Dermis blood vessel endothelial cell (primary cell): ENCODE results near the gene SORBS1. TPM values are rescaled to one million over a fixed set of nuclear protein-coding genes. Genes with fewer than 3 reads are reported as not detected.

Source experiments
- DNase-seq: peaks from one replicate; pipeline ENCODE4 v3.0.0; 2010
- total RNA-seq: library from RNA; depleted of rRNA; stranded (reverse); fragments of >200 nt; gene quantifications from 2 replicates; pipeline ENCODE4 v1.2.3, GENCODE V29; 2014

SORBS1 gene
- total RNA-seq, 1 donor from 2014 or later = 0.68 TPM

DNA sequence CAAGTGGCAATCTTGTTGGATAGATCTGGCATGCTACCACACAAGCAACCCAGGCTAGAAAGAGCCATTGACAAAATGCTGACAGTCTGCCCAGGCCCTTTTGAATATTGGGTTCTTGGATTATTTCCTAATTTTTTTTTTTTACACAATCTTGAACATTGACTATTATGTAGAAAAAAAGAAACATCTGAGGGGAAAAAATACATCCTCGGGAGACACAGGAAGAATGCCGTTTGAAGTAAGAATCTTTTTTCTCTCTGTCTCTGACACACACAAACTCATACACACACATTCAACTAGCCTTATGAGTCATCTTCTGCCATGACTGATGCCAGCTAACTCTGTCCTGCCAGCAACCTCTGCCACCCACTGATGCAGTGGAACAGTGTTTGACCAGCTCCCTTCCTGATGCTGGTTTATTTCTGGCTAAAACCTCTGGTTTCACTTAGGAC is 47.2 kb downstream of the SORBS1 start:
- DNase-seq = peak; percentile 71

DNA sequence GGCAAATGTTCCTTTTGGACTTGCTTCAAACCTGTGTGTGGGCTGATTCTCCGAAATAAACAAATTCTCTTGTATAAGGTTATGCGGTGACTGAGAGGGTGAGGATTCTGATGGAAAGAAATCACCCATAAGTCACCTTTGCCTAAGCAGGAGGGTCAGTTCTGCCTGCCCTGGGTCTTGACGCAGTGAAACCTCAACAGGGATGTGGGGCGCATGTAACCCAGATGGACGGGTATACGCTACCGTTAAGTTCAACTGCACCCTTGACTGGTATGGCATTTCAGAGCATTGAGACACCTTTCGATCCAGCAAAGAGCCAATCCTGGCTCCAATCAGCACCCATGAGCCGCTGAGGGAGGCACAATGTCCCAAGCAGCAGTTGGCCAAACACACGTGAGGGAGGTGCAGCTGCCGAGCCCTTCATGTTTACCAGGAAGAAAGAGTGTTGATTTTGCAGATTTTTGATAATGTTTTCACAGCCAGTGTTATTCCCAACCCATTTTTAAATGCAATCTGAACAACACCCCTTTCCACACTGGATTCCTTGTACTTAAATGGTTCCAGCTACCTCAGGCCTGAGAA is 48.1 kb downstream of the SORBS1 start:
- DNase-seq = no peak

DNA sequence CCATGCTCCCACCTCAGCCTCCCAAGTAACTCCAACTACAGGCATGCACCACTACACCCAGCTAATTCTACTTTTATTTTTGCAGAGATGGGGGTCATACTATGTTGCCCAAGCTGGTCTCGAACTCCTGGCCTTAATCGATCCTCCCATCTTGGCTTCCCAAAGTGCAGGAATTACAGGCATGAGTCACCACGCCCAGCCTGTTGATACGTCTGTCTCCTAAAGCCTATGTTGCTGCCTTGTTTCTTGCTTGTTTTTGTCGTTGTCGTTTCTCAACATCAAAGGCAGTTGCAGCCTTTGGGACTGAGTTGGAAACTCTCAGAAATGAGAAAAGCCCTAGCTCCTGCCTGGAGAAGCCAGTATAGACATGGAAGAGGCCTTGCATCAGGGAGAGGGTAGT is 49.9 kb downstream of the SORBS1 start:
- DNase-seq = no peak

DNA sequence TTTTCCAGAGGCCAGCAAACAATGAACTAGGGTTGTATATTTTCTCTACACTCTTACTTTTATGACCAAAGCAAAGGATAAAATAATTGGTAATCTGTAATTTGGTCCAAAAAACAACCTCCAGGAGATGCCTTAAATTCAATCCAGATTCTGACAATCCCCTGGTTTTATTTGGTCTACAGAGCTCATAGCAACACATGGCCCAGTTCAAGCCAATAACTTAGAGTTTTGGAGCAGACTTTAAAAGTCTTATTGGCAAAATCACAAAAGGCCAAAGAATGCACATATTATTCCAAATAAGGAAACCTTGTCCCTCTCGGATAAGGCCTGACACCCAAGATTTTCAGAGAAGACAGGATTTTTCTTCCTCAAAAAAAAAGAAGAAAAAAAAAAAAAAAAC is 51.9 kb downstream of the SORBS1 start:
- no peak for DNase-seq

DNA sequence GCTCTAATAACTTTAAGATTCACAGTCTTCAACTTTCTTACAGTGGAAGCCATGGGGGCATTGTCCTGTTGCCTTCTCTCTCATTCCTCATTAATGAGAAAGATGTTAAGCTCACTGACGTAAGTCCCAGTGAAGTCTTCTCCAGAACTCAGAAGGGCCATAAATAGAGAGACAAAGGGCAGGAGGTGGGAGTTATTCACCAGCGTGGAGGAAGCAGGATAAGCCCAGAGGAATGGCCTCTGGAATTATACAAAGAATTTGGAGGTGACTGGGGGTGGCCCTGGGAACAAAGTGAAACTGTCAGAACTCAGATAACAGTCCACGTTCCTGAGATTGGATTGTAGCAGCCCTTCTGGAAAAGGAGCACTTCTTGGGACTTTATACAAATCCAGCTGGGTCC is 52.4 kb downstream of the SORBS1 start:
- peak; percentile 76 for DNase-seq

DNA sequence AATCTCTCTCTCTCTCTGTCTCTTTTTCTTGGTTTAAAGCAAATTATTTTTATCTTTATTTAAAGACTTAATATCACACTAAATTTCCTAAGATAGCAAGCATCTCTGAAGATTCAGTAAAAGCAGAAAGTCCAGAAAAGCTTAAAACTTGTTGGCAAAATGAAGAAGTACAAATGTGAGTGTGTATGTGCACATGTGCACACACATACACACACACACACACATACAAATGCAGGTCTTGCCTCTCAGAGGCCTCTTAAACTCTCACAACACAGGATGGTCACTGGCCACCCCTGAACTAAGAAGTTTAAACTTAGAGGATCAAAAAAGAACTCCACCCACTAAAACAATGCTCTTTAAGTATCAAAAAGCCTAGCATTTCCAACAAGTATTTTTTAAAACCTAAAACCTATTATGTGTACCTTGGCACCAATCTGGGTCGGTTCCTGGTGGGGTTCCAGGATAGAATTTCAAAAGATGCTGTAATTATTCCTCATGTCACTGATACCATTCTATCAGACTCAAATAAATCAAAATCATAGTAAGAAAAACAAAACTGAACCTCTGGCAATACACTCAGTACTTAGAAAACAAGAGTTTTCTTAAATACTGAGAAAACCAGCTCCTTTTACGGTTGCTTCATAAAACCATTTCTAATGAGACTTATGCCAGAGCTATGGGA is 55.0 kb downstream of the SORBS1 start:
- DNase-seq = no peak

DNA sequence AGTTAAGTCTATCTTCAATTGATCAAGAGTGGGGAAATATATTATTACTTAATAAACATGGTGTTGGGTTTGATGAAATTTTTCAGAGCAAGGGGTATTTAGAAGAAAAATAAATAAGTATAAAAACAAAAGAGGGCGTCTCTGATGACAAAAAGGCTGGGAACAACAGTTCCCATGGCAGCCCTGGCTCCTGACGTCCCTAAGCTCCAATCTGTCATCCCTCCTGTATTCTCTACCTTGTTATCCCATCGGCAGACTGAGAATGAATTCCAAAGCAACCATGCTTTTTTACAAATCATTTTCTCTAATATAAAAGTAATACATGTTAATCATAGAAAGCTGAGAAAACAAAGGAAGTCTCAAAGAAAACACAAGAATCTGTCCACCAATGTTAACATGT is 55.5 kb downstream of the SORBS1 start:
- no peak for DNase-seq

DNA sequence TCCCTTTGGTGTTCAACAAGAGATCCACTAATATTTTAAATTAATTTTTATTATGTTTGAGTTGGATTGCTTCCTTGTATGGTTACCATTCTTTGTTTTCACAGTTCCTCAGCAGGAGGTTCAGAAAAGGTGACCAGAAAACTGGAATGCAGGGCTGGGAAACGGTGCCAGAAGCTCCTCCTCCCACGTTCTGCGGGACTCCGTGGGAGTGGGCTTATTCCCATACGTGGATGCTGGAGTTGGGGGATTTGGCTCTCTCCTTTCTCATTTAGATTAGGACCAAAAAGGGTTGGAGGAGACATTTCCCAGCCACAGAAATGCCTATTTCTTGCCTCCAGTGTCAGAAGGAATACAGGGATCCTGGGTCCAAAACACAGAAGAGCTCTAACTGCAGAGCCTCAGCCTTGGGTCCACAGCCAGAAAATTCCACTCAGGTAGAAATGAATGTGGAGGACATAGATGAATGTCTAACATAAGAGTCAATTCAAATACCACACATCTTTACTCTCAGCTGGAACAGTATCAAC is 56.0 kb downstream of the SORBS1 start:
- DNase-seq = no peak

DNA sequence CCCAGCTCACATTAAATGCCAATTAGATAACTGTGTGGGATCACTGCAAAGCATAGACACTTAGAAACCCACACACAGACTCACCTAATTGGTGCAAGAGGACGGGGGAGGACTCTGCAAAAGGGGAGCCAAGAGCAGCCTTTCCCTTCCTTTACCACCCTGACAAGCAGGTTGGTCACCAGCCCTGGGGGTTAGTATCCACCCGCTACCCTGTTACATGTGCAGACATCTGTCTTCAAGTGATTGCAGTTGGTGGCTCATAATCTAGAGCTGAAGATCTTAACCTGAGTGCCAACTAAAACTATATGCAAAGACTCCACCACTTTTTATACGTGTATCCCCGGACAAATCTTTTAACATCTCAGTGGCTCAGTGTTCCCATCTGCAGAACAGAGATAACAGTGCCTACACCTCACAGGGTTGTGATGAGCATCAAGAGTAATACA is 56.9 kb downstream of the SORBS1 start:
- DNase-seq = no peak

DNA sequence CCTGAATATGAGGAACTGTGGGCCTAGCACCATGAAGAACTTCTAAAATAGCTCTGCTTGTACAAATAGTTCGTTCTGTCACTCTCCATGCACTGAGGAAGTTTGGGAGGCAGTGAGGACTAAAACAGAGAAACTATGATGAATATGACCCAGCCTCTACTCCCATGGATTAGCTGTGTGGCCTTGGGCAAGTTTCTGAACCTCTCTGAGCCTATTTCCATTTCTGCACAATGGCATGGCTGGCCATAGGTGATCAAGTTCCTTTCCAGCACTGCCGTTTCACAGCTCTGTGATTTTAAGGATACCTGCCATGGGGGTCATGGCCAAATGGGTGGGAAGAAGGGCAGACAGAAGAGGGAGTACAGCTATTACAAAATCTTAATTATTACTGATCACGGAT is 57.6 kb downstream of the SORBS1 start:
- no peak for DNase-seq

DNA sequence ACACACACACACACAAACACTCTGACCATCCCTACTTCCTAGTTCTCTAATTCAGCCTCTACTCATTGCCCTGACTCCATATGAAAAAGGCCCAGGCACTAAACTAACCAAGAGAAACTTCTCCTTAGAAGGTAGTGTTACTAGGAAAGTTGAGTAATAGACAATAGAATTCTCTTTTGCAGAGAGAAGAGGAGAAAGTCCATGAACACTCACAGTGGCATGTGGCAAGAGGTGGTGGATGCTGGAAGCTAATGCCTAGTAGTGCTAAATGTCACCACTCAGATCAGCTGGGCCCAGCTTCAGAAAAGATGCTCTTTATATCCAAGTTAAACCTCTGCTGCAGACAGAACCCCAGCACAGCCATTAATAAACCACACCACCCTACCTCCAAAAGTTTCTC is 58.2 kb downstream of the SORBS1 start:
- DNase-seq = no peak

DNA sequence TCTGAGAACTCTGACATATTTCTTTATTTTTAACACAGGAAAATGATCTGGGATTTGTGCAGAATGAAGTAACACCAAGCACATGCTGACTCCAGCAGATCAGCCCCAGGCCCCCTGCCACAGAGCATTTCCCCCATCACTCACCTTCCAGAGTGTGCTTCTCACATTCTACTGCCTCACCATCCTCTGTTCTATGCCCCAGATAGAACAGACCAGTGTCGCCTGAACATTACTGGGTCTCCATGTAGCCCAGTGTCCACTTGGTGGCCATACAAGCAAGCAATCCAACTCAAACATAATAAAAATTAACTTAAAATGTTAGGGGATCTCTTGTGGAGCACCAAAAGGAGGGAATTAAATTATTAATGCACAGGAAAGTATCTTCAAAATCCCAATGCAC is 58.8 kb downstream of the SORBS1 start:
- no peak for DNase-seq

DNA sequence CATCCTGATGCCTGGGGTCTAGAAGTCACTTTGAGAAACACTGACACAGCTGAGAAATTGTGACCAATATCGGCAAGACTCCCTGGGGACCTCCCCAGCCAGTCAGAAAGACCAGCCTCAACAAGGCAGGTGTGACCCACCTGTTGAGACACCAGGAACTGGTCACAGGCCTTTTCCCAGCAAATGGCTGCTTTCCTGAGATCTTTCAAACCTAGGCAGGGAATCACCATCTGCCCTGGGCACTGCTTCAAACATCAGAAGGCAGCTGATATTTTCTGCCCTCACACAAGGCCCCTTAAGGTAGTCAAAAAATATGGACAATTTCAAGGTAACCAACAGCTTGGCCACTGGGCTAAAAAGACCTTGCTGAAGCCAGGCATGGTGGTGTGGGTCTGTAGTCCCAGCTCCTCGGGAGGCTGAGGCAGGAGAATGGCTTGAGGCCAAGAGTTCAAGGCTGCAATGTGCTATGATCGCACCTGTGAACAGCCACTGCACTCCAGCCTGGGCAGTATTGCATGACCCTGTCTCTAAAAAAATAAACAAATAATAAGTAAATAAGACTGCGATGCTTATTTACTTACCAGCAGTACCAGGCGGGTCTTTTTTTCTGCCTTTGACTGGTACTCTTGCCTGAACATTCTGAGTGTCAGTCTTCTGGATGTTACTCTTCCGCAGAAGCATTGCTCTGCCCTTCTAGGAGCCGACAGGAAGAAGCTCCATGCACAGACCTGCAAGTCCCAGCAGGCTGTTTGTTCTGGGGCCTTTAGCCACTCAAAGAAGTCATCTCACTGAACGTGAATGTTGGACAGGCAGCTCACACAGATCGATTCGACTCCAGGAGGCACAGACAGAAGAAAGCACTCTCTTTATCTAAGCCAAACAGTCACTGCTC is 59.7 kb downstream of the SORBS1 start:
- DNase-seq = no peak

DNA sequence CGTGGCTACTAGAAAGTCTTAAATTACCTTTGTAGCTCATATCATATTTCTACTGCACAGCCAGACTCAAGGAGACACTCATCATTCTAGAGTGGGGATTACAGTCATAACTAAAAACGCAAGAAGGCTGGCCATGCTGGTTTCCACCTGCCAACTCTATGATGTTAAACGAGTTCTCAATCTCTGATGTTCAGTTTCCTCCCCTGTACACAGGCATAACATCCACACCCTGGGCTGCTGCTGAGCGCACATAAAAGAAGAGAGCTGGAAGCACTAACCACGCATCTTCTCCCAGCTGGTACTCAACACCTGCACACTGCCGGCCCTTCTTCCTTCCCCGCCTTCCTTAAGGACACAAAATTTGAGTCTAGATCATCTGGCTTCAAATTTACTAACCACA is 60.5 kb downstream of the SORBS1 start:
- no peak for DNase-seq

DNA sequence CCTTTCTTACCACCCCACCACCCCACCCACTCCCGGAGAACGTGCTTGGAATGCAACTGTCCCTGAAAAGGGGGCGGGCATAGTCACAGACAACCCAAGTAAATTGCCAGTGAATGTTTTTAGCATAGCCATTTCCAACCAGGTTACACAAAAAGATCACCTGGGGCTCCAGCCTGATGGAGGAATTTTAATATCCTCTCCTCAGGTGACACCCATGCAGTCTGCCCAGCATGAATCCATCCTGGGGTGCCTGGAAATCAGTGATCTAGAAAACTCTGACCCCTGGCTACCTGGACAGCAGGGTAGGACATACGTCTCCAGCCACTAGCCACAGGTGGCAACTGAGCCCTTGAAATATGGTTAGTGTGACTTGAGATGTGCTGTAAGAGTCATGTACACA is 61.1 kb downstream of the SORBS1 start:
- DNase-seq = no peak

DNA sequence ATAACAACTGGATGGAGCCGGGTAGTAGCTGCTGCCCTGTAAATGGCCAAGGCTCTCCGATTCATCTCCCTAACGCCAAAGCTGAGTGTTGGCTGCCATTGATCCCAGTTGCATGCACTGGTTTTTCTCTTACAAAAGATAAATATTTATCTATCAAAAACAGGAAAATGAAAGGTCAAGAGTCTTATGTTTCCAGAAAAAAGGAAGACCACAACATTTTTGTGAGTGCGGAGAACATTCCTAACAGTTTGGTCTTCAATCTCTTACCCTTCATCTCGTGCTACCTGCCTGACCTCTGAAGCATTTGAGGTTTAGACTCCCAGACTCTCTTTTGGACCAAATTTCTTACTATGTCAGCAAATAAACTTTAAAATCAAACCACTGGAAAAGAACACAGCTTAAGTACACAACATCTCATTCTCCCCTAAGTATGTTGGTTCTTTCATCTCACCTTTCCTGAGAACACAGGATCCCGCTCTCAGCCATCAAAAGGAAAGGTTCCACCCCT is 61.6 kb downstream of the SORBS1 start:
- DNase-seq = peak; percentile 34

DNA sequence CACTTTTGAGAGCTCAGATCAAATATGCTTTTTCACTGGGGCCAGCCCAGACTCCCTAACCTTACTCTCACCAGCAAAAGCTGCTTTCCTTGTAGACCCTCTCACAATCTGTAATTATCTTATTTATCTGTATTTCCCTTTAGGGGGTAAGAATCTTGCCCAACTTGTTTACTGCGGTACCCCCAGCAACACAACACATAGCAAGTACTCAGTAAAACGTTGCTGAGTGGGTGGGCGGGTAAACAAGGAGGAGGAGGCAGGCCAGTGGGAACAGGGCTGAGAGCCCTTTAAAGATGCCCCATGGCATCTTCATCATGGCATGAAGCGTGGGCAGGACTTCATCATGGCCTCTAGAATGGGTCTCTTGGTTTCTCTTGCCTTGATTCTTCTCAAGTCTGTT is 64.2 kb downstream of the SORBS1 start:
- no peak for DNase-seq

DNA sequence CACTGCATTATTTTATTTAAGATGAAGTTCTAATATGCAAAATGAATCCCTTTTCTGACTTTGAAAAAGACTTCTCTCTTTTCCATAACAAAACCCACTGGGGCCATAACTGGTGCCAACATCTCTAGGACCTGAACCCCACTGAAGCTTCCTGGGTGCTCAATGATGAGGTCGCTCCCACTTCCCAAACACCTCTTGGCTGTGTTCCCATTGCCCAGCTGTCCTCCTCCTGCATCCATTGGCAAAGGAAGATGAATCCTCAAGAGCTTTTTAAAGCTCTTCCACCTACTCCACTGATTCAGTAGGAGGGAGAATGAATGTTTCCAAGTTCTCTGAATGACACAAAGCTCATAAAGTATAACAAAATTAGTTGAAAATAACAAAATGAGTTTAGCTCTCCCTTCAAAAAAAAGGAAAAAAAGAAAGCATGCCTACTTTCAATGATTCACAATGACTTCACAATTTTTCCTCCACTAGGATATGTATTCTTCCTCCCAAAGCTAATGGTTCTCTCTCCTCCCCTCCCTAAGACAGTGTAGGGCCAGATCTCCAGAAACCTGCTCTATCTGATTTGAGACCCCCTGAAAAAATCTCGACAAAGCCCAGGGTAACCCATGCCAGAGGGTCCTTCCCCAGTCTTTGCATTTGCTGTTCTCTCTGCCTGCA is 64.8 kb downstream of the SORBS1 start:
- DNase-seq = no peak

DNA sequence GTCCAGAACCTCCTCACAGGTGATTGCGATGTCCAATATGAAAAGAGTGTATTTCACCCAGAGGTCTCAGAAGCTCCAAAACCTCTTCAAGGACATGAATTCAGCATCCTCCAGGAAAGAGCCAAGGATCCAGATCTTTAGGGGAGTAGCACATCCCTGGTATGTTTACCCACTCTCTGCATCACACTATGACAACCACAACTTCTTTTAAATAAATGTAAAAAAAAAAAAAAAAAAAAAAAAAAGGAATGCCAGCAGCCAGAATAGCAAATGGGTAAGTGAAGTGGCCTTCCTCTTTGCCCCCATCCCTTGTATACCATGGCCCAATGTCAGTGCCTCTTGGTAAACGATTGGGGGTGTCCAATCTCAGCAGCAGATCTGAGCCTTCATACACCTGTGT is 67.3 kb downstream of the SORBS1 start:
- DNase-seq = no peak

DNA sequence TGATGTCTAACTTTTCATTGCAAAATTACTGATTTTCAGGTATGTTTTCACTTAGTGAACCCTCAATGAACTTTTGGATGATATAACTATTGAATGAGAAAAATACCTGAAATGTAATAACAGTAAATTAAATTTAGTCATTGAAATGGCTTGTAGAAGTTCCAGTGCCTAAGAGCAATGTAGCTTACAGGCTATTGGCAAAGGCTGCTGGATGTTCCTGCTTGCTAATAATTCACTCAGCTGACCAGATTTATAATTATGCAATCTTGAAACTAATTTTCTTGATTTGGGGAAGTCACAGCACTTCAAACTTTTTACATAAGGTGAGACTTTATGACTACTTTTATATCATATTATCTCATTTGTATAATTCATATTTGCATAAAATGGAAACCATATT is 73.2 kb downstream of the SORBS1 start:
- no peak for DNase-seq

DNA sequence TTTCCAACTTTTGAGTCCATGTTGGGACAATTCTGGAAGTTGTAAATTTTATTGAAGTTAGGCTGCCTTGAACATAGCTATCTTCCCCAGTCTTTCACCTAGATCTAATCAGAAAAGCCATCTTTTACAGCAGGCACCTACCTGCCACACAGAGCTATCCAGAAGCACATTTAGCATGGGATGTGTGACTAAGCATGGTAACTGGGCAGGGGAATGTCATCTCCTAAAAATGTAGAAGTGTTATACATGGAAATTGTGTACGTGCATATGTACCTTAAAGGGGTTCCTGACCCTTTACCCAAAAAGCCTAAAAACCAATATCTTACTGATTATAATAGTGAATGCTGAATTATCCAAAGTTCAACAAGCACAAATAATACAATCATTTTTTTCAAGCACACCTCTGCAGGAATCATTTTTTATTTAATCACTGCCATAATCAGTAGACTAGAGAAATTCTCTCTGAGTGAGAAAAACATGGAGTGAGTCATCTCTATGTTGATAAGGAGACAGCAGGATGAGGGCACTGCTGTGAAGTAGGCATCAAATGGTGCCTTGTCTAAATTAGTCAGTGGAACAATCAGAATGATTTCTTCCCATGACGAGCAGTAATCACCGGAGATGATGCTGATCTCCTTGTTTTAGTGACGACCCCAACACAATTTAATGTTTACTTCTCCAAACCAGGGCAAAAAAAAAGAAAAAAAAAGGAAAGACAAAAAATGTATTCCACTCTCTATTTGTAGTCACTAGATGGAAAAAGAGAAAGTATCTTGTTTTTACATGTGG is 75.9 kb downstream of the SORBS1 start:
- peak; percentile 81 for DNase-seq
